BLaER1 (cell line): Measurements from ENCODE around the gene PPDPF.

Experiments used
- H3K27ac ChIP-seq: shearing (Covaris generic); formaldehyde crosslinking; 2 replicates; pipeline ENCODE4 v1.8.1; 2022
- H3K27me3 ChIP-seq: shearing (Covaris generic); formaldehyde crosslinking; 2 replicates; pipeline ENCODE4 v1.8.1; 2022
- H3K36me3 ChIP-seq: shearing (Covaris generic); formaldehyde crosslinking; 2 replicates; pipeline ENCODE4 v1.8.1; 2022
- H3K4me1 ChIP-seq: shearing (Covaris generic); formaldehyde crosslinking; 2 replicates; pipeline ENCODE4 v1.8.1; 2022
- H3K4me2 ChIP-seq: shearing (Covaris generic); formaldehyde crosslinking; 2 replicates; pipeline ENCODE4 v1.8.1; 2022
- H3K4me3 ChIP-seq: shearing (Covaris generic); formaldehyde crosslinking; 2 replicates; pipeline ENCODE4 v1.8.1; 2022
- H3K9ac ChIP-seq: shearing (Covaris generic); formaldehyde crosslinking; 2 replicates; pipeline ENCODE4 v1.8.1; 2022
- H3K9me3 ChIP-seq: shearing (Covaris generic); formaldehyde crosslinking; 2 replicates; pipeline ENCODE4 v1.8.1; 2022
- H4K20me1 ChIP-seq: shearing (Covaris generic); formaldehyde crosslinking; 2 replicates; pipeline ENCODE4 v1.8.1; 2022
- Cebpa-rat ChIP-seq: shearing (Covaris generic); IDR thresholded peaks from 2 replicates; pipeline ENCODE4 v1.8.1; 2022

PPDPF gene

DNA sequence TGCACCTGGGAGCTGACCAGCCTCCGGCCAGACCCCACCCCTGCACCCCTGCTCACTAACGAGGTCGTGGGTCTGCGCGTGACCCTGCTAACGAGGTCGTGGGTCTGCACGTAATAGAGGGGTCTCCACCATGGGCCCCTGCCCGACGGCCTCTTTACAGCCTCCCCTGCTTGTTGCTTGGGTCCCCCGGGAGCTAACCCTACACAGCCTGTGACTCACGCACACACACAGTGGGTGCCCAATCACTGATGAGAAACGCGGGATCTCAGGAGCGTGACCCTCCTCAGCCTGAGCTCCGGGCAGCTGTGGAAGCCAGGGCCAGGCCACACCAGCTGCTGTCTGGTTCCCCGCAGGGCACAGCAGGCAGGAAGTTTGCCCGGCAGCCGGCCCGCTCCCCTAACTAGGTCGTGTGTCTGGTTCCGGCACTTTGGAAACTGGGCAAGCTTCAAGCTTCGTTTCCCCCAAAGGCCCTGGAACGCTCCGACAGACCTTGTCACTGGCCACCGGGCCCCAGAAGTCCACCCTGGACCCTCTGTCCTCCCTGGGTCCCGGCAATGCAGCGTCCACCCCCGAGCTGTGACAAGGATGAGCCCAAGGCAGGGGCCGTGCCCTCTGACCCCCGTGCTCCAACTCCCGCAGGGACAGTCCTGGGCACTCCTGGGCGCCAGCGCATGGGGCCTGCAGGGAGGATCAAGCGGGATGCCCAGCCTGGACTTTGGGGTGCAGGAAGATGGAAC, 15.8 kb downstream of the PPDPF start:
- peak overlapping the region; percentile 35; the same call in 1 of the 2 replicates for H3K9ac ChIP-seq
- TF ChIP-seq Cebpa-rat: no peak
- H3K27me3 ChIP-seq: peaks cover 28% of the 10 kb centered on the region; the same call in 1 of the 2 replicates
- H4K20me1 ChIP-seq: no peaks in the 10 kb centered on the region; the same call in 1 of the 2 replicates
- no peaks in the 10 kb centered on the region for H3K9me3 ChIP-seq
- H3K4me2 ChIP-seq: peak overlapping the region; percentile 94
- peak overlapping the region; percentile 60; the same call in 1 of the 2 replicates for H3K4me3 ChIP-seq
- H3K4me1 ChIP-seq: peaks cover 89% of the 10 kb centered on the region
- no peaks in the 10 kb centered on the region for H3K36me3 ChIP-seq
- H3K27ac ChIP-seq: peak overlapping the region; percentile 74; the same call in 1 of the 2 replicates

DNA sequence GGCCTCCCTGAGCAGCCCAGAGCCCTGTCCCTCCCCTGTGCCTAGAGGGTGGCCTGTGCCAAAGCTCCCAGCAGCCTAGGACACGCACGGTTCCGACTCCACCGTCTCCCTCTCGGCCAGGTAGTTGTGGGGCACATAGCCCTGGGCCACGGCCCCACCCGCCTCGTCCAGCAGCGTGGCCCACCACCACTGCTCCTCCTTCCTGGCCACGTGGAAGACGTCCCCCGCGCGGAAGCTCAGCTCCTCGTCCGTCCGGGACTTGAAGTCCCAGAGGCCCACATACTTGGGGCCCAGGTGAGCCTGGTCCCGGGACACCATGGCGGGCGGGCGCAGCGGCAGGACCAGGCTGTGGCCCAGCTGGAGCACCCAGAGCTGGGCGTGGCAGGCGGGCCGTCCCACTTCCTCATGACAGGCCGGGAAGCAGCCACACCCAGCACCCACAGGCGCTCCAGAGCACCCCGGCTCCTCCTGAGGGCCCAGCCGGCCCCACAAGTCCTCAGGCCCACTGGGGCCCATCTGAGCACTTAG, 16.5 kb downstream of the PPDPF start, which contains the start of gene PTK6:
Gene PTK6 (minus strand): TSS at position 380 of the 528 bp plus-strand sequence. CDS start 62 bp downstream, at position 318.
- Histone ChIP-seq H3K27ac (peak within 1 kb of the TSS; percentile 74), H3K9me3 (no peaks in the 10 kb centered on the region), H4K20me1 (no peaks in the 10 kb centered on the region; the same call in 1 of the 2 replicates), H3K4me2 (peak within 1 kb of the TSS; percentile 94), H3K36me3 (no peaks in the 10 kb centered on the region), H3K4me1 (peaks cover 83% of the 10 kb centered on the region), H3K27me3 (peaks cover 26% of the 10 kb centered on the region; the same call in 1 of the 2 replicates), H3K9ac (peak within 1 kb of the TSS; percentile 35; the same call in 1 of the 2 replicates), H3K4me3 (peak within 1 kb of the TSS; percentile 60)
- TF ChIP-seq Cebpa-rat: no peak

DNA sequence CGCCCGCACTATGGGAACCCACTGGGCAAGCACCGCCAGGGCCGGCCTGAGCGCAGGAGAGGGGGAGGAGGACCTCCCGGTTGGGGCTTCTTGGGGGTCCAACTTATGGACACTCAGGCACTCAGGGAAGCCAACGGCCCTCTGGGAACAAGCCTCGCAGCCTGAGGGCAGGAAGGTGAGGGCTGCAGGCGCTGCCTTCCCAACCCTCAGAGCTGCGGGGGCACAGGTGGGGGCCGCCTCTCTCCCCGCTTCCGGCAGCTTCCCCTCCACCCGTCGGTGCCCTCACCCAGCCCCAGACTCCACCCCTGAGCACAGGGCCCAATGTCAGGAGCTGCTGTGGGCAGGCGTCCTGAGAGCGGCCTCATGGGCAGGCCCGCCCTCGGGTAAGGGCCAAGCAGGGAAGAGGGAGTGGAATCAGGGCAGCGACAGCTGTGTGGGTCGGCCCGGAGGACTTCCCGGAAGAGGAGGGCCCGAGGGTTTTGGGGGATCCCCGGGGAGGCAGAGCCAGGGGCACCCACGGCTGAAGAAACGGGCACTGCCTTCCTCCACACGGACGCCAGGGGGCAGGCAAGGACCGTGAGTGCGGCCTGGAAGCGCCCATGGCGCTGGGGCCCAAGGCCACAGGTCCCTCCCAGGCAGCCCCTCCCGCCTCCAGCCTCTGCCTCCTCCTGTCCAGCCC, 17.1 kb downstream of the PPDPF start:
- Histone ChIP-seq H4K20me1 (peaks cover 2% of the 10 kb centered on the region; the same call in 1 of the 2 replicates), H3K27me3 (peaks cover 23% of the 10 kb centered on the region; the same call in 1 of the 2 replicates)

DNA sequence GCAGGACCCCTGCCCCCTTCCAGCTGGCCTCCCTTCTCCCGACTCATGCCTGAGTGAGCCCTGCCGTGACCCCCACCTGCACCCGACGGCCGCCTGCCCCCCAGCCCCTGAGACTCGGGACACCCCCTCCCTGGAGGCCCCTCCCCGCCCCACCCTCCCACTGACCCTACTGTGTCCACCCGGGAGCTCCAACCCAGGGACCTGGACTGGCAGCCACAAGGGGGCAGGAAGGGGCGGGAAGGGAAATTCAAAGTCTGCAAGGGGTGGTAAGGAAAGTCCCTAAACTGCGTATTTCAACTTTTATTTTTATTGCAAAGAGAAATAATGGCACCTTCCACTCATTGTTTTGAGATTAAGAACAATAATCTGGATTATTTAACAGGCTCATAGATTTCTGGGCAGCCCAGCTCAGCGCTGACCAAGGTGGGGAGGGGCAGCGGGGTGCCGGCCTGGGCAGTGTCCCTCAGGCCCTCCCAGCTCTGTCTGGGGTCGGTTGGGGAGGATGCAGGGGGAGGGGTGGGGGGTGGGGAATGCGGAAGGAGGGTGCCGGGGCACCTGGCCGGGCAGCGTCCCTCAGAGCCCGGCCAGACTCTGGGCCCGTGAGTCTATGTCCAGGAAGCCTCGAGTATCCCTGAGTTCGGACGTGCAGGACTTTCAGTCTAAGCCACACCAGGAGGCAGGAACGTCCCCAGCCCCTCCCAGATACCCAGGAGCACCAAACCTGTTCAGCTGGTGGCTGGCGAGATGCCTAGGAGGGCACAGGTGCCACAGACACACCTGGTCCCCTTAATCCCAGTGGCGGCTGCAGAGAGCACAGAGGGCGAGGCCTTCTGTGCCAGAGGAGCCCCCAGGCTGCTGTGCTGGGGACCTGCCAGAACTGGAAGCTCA, 17.9 kb downstream of the PPDPF start:
- peak overlapping the region; percentile 60; the same call in 1 of the 2 replicates for H3K4me3 ChIP-seq
- no peak overlapping the region for H3K9ac ChIP-seq
- H4K20me1 ChIP-seq: peaks cover 8% of the 10 kb centered on the region; the same call in 1 of the 2 replicates
- no peaks in the 10 kb centered on the region for H3K36me3 ChIP-seq
- 0 out of 2 replicates have a peak overlapping the region, but pooled peaks have one; percentile 74 for H3K27ac ChIP-seq
- peak overlapping the region; percentile 94 for H3K4me2 ChIP-seq
- no peak for TF ChIP-seq Cebpa-rat
- no peaks in the 10 kb centered on the region for H3K9me3 ChIP-seq
- peaks cover 26% of the 10 kb centered on the region; the same call in 1 of the 2 replicates for H3K27me3 ChIP-seq
- H3K4me1 ChIP-seq: peaks cover 80% of the 10 kb centered on the region

More for the DNA sequence above, 17.1 kb downstream of the PPDPF start:
- Histone ChIP-seq H3K9me3 (no peaks in the 10 kb centered on the region), H3K4me2 (peak overlapping the region; percentile 94), H3K36me3 (no peaks in the 10 kb centered on the region), H3K9ac (peak overlapping the region; percentile 35; the same call in 1 of the 2 replicates), H3K4me1 (peaks cover 82% of the 10 kb centered on the region), H3K4me3 (peak overlapping the region; percentile 60), H3K27ac (peak overlapping the region; percentile 74)
- TF ChIP-seq Cebpa-rat: no peak

DNA sequence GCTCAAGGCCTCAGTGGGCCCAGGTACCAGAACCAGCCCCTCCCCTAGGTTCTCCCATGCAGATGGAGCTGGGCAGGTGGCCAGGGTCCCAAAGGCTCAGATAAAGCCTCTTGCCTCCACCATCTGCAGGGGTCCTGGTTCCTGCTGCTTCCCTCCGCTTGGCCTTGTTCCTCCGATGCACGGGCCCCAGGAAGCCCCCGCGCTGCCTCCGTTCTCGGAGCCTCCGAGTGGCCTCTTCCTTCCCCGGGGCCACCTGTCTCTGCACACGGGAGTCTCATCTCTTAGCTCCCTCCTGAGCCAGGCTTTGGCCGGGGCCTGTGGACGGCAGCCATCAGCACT, 18.5 kb downstream of the PPDPF start:
- Histone ChIP-seq H3K27me3 (peaks cover 29% of the 10 kb centered on the region; the same call in 1 of the 2 replicates), H3K36me3 (no peaks in the 10 kb centered on the region), H3K4me2 (peak overlapping the region; percentile 44), H3K9ac (no peak overlapping the region), H3K4me3 (no peak overlapping the region), H3K27ac (no peak overlapping the region), H4K20me1 (peaks cover 8% of the 10 kb centered on the region), H3K4me1 (peaks cover 74% of the 10 kb centered on the region), H3K9me3 (no peaks in the 10 kb centered on the region)
- TF ChIP-seq Cebpa-rat: no peak

DNA sequence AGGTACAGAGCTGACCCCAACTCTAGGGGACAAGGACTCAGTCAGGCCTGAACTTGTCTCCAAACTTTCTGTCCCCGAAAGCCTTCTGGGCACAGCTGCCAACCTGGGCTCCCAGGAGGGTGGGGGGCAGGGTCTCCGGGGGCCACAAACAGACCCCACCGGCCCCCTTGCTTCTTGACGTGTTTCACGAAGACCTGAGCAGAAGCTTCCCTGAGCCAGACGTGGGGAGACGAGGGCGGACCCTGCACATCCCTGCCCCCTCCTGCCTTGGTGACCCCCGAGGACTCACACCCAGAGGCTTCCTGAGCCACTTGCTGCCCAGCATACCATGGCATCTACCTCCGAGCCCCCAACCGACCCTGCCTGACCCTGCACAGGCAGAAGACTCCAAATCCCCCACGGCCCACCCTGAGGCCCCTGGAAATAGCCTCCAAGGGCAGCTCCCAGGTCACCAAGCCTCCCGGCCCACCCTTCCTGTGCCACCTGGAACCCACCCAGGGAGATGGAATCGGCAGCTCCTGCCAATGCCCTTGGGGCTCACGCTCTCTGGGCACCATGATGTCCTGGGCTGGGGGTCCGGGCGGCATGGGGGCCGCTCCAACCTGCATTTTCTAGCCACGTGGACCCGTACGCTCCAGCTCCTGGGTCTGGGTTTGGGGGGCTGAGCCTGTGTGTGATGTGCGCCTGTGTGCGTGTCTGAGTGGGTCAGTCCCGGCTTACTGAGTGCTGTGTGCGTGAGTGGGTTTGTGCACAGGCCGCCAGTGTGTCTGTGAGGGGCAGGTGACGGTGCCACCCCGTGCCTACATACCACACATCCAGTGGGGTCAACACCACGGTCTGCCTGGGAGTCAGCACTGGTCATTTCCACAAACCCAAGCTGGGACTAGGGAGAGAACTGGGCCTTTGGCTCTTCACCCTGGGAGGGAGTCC, 19.1 kb downstream of the PPDPF start:
- H3K36me3 ChIP-seq: no peaks in the 10 kb centered on the region
- H4K20me1 ChIP-seq: peaks cover 10% of the 10 kb centered on the region
- TF ChIP-seq Cebpa-rat: no peak
- no peak overlapping the region for H3K27ac ChIP-seq
- peaks cover 30% of the 10 kb centered on the region for H3K27me3 ChIP-seq
- H3K9ac ChIP-seq: no peak overlapping the region
- H3K4me2 ChIP-seq: peak overlapping the region; percentile 44
- peaks cover 67% of the 10 kb centered on the region for H3K4me1 ChIP-seq
- H3K9me3 ChIP-seq: no peaks in the 10 kb centered on the region
- no peak overlapping the region for H3K4me3 ChIP-seq

DNA sequence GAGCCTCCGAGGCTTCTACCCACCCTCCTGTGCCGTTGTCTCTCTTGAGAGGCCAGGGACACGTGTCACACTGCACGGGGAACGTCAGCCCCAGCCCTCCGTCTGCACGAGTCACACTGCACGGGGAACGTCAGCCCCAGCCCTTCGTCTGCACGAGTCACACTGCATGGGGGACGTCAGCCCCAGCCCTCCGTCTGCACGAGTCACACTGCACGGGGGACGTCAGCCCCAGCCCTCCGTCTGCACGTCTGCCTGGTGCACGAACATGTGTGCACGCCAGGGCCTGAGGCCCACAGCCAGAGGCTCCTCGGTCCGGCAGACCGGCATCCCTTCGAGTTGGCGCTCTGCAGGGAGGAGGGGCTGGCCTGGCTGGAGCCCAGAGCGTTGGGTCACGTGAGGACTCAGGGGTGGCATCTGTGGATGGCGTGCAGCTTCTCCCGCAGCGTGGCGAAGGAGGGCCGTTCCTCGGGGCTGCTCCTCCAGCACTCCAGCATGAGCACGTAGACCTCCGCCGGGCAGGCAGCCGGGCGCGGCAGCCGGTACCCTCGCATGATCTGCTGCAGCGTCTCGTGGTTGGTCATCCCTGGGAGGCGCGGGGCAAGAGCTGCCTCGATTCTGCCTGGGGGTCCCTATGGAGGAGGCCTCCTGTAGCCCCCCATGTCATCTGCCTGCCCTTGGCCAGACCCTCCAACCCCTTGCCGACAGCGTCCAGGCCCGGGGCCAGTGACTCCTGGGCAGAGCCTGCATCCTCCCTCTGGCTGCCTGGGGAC, 20.0 kb downstream of the PPDPF start:
- Histone ChIP-seq H3K9me3 (no peaks in the 10 kb centered on the region), H4K20me1 (peaks cover 19% of the 10 kb centered on the region), H3K27me3 (peaks cover 32% of the 10 kb centered on the region), H3K4me1 (peaks cover 64% of the 10 kb centered on the region), H3K4me3 (no peak overlapping the region), H3K4me2 (peak overlapping the region; percentile 44), H3K36me3 (no peaks in the 10 kb centered on the region), H3K27ac (no peak overlapping the region), H3K9ac (no peak overlapping the region)
- TF ChIP-seq Cebpa-rat: no peak

DNA sequence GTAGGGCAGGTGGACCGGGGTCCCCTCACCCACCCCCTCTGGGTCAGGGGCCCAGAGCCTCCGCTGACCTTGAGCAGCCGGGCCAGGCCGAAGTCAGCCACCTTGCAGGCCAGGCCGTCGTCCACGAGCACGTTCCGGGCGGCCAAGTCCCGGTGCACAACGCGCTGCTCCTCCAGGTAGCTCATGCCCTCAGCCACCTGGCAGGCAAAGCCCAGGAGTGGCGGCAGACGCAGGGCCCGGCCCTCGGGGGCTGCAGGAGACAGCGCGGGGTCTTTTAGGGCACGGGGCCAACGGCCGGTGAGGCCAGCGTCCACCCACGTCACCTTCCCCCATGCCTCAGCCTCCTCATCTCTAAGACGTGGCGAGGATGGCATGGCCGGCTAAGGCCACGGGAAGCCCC, 20.8 kb downstream of the PPDPF start:
- Histone ChIP-seq H3K9ac (no peak overlapping the region), H3K27ac (no peak overlapping the region)

More for the DNA sequence above, 20.8 kb downstream of the PPDPF start:
- Histone ChIP-seq H4K20me1 (peaks cover 27% of the 10 kb centered on the region), H3K4me1 (peaks cover 64% of the 10 kb centered on the region), H3K27me3 (peaks cover 40% of the 10 kb centered on the region), H3K36me3 (no peaks in the 10 kb centered on the region), H3K9me3 (no peaks in the 10 kb centered on the region), H3K4me3 (no peak overlapping the region), H3K4me2 (no peak overlapping the region)
- TF ChIP-seq Cebpa-rat: no peak
